Chondrocyte (in vitro differentiated cells): Measurements from ENCODE around the gene TRIM2. TPM values are rescaled to one million over a fixed set of nuclear protein-coding genes. Genes with fewer than 3 reads are reported as not detected.

ENCODE experiments used
- DNase-seq: peaks from one replicate; pipeline ENCODE4 v3.0.0; 2021; ENCODE audit warnings: mixed read lengths, low spot score
- H3K27ac Mint-ChIP-seq: one replicate; pipeline ENCODE4 v1.8.0; 2021; ENCODE audit warnings: mild to moderate bottlenecking, moderate library complexity, mixed read lengths; ENCODE audit not compliant: unreplicated experiment
- H3K27me3 Mint-ChIP-seq: 2 replicates; pipeline ENCODE4 v1.8.0; 2021; ENCODE audit warnings: low read depth, mixed read lengths
- H3K36me3 Mint-ChIP-seq: 2 replicates; pipeline ENCODE4 v1.8.0; 2021; ENCODE audit warnings: low read depth, mixed read lengths
- H3K4me1 Mint-ChIP-seq: 2 replicates; pipeline ENCODE4 v1.8.0; 2021; ENCODE audit warnings: low read depth, mild to moderate bottlenecking, mixed read lengths
- H3K4me3 Mint-ChIP-seq: one replicate; pipeline ENCODE4 v1.8.0; 2021; ENCODE audit warnings: mild to moderate bottlenecking, moderate library complexity, mixed read lengths; ENCODE audit not compliant: unreplicated experiment
- H3K9me3 Mint-ChIP-seq: 2 replicates; pipeline ENCODE4 v1.8.0; 2021; ENCODE audit warnings: low read depth, mixed read lengths
- total RNA-seq: library from RNA; stranded (reverse); gene quantifications from 3 replicates; pipeline ENCODE4 v1.2.1, GENCODE V29; 2021
- TF ChIP-seq, protein P1 (sequence below): fragments of 200-600 bp; sonication (generic); IDR thresholded peaks from 2 replicates; pipeline ENCODE4 v1.5.0; 2021; ENCODE audit warnings: antibody characterized with exemption, mild to moderate bottlenecking, moderate library complexity

TRIM2 gene
- total RNA-seq, 1 donor from 2014 or later, result 18.2 TPM

DNA sequence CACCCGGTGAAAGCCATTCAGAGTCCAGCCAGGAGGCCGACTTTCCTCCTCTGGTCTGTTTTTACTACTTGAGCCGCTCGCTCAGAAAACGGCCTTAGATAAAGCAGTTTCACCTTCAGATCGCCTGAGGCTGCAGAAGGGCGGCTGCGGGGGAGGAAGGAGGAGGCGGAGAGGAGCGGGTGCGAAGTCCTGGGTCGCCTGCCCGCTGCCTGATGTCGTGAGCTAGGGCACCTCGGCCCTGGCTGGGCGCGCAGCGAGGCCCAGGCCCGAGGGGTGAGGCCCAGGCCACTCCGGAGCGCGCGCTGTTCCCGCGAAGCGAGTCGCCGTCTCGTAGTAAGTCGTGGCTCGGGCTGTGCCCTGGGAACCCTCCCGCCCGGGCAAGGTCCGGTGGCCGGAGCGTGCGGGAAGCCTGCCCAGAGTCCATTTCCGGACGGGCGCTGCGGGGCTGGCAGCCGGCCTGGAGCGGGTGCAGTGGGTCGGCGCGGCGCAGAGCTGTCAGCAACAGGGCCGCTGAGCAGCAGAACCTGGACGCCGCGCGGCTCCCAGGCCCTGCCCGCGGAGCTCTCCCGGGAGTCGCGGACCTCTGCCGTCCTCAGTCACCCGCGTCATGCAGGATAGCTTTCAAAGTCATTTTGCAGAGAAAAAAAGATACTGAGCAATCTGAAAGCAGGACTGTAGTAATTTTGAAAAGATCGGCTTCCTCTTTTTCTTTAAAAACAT is 18.6 kb downstream of the TRIM2 start:
- Mint-ChIP-seq H3K27me3 (no peaks in the 10 kb centered on the region), H3K27ac (peak overlapping the region; percentile 99), H3K4me1 (peaks cover 39% of the 10 kb centered on the region), H3K9me3 (peaks cover 9% of the 10 kb centered on the region), H3K36me3 (no peaks in the 10 kb centered on the region), H3K4me3 (peak overlapping the region; percentile 89)
- TF ChIP-seq, protein P1, sequence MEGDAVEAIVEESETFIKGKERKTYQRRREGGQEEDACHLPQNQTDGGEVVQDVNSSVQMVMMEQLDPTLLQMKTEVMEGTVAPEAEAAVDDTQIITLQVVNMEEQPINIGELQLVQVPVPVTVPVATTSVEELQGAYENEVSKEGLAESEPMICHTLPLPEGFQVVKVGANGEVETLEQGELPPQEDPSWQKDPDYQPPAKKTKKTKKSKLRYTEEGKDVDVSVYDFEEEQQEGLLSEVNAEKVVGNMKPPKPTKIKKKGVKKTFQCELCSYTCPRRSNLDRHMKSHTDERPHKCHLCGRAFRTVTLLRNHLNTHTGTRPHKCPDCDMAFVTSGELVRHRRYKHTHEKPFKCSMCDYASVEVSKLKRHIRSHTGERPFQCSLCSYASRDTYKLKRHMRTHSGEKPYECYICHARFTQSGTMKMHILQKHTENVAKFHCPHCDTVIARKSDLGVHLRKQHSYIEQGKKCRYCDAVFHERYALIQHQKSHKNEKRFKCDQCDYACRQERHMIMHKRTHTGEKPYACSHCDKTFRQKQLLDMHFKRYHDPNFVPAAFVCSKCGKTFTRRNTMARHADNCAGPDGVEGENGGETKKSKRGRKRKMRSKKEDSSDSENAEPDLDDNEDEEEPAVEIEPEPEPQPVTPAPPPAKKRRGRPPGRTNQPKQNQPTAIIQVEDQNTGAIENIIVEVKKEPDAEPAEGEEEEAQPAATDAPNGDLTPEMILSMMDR, result peak; percentile 9
- no peak for DNase-seq

DNA sequence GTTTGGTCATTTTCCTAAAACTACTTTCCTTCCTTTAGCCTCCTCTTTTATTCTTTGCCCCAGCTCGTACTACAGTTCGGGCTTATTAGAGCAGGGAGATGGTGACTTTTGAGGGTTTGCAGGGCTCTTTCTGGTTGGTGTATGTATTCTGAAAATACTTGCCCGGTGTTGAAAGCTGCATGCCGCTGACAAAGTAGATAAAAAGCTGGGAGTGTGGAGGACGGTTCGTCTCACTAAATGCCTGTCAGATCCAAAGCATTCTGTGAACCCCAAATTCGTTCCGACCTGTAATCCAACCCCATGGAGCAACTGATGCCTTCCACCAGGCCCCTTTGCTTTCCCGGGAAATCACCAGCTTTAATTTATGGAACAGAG is 19.2 kb downstream of the TRIM2 start:
- TF ChIP-seq, protein P1, result no peak
- DNase-seq, result no peak
- Mint-ChIP-seq H3K27ac (peak overlapping the region; percentile 99), H3K4me1 (peaks cover 44% of the 10 kb centered on the region), H3K9me3 (peaks cover 9% of the 10 kb centered on the region), H3K36me3 (no peaks in the 10 kb centered on the region), H3K27me3 (no peaks in the 10 kb centered on the region), H3K4me3 (peak overlapping the region; percentile 89)

DNA sequence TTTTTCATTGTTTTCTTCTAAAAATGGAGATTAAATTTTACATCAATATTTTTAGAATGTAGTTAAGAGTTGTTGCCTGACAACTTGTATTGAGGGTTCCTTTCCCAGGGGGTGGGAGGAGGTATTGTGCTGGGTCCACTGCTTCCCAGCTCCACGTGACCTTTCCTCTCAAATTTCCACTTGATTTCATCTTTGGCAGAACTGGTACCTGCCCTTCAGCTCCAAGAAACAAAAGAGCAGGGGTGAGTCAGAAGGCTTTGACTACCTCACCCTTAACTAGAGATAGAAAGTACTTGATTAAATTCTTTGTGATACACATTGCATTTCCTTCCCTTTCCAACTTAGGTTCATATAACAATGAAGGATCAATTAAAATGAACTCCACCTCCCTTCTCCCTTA is 19.7 kb downstream of the TRIM2 start:
- TF ChIP-seq, protein P1, result no peak
- H3K27me3 Mint-ChIP-seq, result no peaks in the 10 kb centered on the region
- H3K9me3 Mint-ChIP-seq, result peaks cover 9% of the 10 kb centered on the region
- peaks cover 49% of the 10 kb centered on the region for H3K4me1 Mint-ChIP-seq
- H3K4me3 Mint-ChIP-seq, result peak overlapping the region; percentile 89
- H3K36me3 Mint-ChIP-seq, result no peaks in the 10 kb centered on the region
- H3K27ac Mint-ChIP-seq, result peak overlapping the region; percentile 99
- DNase-seq, result no peak

DNA sequence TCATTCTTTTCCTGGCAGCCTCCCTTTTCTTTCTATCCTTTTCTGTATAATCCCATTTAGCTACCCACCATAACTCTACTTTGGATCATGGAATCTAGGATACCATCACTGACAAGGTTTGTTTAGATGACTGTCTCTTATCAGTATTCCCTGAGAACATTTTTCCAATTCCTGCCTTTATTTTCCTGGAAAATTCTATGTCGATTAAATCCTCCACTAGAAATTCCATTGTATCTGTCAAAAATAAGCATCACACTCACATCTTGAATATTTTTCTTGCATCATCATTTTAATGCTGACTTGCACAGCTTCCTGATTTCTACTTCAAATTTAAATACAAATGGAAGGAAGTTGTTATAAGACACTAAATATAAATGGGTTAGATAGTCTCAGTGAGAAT is 20.2 kb downstream of the TRIM2 start:
- no peak overlapping the region for H3K27ac Mint-ChIP-seq
- H3K27me3 Mint-ChIP-seq, result no peaks in the 10 kb centered on the region
- no peaks in the 10 kb centered on the region for H3K36me3 Mint-ChIP-seq
- peaks cover 9% of the 10 kb centered on the region for H3K9me3 Mint-ChIP-seq
- TF ChIP-seq, protein P1, result no peak
- peaks cover 54% of the 10 kb centered on the region for H3K4me1 Mint-ChIP-seq
- no peak overlapping the region for H3K4me3 Mint-ChIP-seq
- DNase-seq, result no peak

DNA sequence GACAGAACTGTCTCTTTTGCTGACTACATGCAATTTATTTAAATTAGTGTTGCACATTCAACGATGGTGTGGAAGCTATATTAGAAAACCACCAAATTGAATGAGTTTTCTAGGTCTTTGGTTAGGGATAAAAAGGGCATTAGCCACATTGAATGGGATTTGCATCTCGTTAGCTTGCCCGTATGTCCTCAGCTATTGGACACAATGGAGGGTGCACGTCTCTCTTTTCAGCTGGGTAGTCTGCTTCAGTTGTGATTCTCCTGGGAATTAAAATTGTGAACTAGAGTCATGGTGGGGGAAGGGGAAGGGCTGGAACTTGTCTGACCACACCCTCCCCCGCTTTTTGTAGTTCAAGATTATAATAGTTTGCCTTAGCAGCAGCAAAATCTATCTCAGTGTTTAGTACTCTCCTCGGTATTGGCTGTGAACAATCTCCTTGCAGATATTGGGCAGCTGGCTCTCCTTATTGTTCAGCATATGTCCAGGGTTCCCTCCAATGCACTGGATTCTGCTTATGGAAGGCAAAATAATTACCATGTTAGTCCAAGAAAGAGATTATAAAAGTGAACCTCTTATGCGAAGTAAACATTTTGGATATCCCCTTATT is 23.3 kb downstream of the TRIM2 start:
- H3K36me3 Mint-ChIP-seq, result no peaks in the 10 kb centered on the region
- no peaks in the 10 kb centered on the region for H3K27me3 Mint-ChIP-seq
- H3K4me3 Mint-ChIP-seq, result no peak overlapping the region
- H3K9me3 Mint-ChIP-seq, result peaks cover 9% of the 10 kb centered on the region
- TF ChIP-seq, protein P1, result no peak
- DNase-seq, result no peak
- no peak overlapping the region for H3K27ac Mint-ChIP-seq
- H3K4me1 Mint-ChIP-seq, result peaks cover 42% of the 10 kb centered on the region
